ENCODE measurements around the gene ZNF316. TPM values are rescaled to one million over a fixed set of nuclear protein-coding genes. Genes with fewer than 3 reads are reported as not detected.
"Not testable (repeated sequence)": the region's sequence is repeated elsewhere in the genome, so short reads cannot be mapped to it uniquely, and the experiment has no call there.

ZNF316 gene
- total RNA-seq, 2 experiments from 2014 or later = 46.2 to 49.7 TPM

DNA sequence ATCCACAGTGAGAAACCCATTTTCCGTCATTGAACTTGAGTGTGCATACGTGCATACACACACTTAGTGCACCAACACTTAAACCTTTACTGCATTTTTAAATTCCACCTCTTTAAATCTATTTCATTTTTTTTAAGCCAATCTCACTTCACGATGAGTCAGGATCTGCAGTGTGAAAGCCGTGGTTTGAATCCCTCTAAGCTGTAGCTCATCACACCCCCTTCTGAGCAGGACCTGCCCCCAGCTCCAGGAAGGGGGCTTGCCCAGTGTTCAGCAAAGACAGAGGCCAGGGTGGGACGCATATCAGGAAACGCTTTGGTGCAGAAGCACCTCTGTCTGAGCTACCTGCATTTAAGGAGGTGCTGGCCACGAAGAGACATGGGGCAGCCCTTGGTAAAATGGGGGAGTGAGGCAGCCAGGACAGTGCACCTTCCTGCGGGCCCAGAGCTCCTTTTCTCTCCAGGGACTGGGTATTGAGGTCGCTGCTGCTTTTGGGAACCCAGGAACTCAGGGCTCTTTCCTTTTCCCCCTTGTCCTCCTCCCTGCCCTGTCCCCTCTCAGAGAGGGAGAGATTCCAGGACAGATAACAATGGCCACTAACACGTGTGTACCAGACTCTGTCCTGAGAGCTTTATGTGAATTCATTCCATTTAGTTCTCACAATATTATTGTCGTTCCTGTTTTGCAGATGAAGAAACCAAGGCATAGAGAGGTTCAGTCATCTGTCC is 21.7 kb downstream of the ZNF316 start:
- Histone ChIP-seq H3K27ac (ENCODE audit: low read depth in 1 of 2, low read length in 2 of 2) (no peak overlapping the region), H3K4me3 (ENCODE audit: low read length) (no peak overlapping the region), H3K27me3 (ENCODE audit: control insufficient read depth in 1 of 2, insufficient read depth in 2 of 2, low read length in 2 of 2) (no peaks in the 10 kb centered on the region), H3K4me1 (ENCODE audit: insufficient read depth, low read length) (peaks cover 3% of the 10 kb centered on the region), H3K36me3 (ENCODE audit: insufficient read depth, low read length) (peaks cover 11% of the 10 kb centered on the region), H3K9me3 (ENCODE audit: control insufficient read depth in 1 of 2, insufficient read depth in 1 of 2, low read length in 2 of 2) (peaks cover 0 to 4% of the 10 kb centered on the region in 2 experiments)
- H3K4me3 Mint-ChIP-seq = no peak overlapping the region
- DNase-seq (no peak), ATAC-seq (ENCODE audit: poor library complexity) (no peak)
- no peak for TF ChIP-seq CTCF (IDR thresholded peaks at IDR 0.05)
- peak overlapping the region; percentile 44 for H3K27ac Mint-ChIP-seq
- intact Hi-C loops (cut with DNase I, micrococcal nuclease) = no loop called here
- peaks cover 17% of the 10 kb centered on the region for H3K36me3 Mint-ChIP-seq (ENCODE audit: low read depth)
- no peaks in the 10 kb centered on the region for H3K9me3 Mint-ChIP-seq
- CTCF ChIA-PET = no interaction called here
- H3K27me3 Mint-ChIP-seq = no peaks in the 10 kb centered on the region
- H3K4me1 Mint-ChIP-seq (ENCODE audit: low read depth) = peaks cover 16% of the 10 kb centered on the region
- POLR2A ChIA-PET = no interaction called here

DNA sequence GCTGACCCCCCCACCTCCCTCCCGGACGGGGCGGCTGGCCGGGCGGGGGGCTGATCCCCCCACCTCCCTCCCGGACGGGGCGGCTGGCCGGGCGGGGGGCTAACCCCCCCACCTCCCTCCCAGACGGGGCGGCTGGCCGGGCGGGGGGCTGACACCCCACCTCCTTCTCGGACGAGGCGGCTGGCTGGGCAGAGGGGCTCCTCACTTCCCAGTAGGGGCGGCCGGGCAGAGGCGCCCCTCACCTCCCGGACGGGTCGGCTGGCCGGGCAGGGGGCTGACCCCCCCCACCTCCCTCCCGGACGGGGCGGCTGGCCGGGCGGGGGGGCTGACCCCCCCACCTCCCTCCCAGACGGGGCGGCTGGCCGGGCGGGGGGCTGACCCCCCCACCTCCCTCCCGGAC is 33.7 kb downstream of the ZNF316 start:
- H3K4me1 ChIP-seq (ENCODE audit: insufficient read depth, low read length); H3K27me3 ChIP-seq (ENCODE audit: control insufficient read depth in 1 of 2, insufficient read depth in 2 of 2, low read length in 2 of 2); ATAC-seq (ENCODE audit: poor library complexity); CTCF ChIA-PET; DNase-seq; POLR2A ChIA-PET; intact Hi-C loops (cut with DNase I, micrococcal nuclease); H3K27me3 Mint-ChIP-seq; H3K27ac ChIP-seq (ENCODE audit: low read depth in 1 of 2, low read length in 2 of 2); H3K4me3 Mint-ChIP-seq; H3K36me3 ChIP-seq (ENCODE audit: insufficient read depth, low read length); H3K4me1 Mint-ChIP-seq (ENCODE audit: low read depth); H3K4me3 ChIP-seq (ENCODE audit: low read length); H3K27ac Mint-ChIP-seq: not testable (repeated sequence)
- H3K36me3 Mint-ChIP-seq (ENCODE audit: low read depth) = peaks cover 70% of the 10 kb centered on the region
- peaks cover 14% of the 10 kb centered on the region for H3K9me3 Mint-ChIP-seq
- peaks cover 45 to 49% of the 10 kb centered on the region in 2 experiments for H3K9me3 ChIP-seq (ENCODE audit: control insufficient read depth in 1 of 2, insufficient read depth in 1 of 2, low read length in 2 of 2)

DNA sequence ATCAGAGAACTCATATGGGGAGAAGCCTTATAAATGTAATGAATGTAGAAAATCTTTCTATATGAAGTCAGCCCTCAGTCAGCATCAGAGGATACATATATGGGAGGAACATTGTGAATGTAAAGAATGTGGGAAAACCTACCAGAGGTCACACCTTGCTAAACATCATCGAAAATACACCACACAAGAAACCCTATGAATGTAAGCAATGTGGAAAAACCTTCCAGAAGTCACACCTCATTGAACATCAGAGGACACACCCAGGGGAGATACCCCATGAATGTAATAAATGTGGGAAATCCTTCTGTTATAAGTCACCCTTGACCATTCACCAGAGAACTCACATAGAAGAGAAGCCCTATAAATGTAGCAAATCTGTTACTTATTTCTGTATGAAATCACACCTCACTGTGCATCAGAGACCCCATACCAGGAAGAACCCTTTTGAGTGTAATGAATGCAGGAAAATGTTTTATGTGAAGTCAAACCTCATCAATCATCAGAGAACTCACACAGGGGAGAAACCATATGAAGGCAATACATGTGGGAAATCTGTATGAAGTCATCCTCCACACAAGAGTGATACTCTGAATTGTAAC is 38.8 kb downstream of the ZNF316 start:
- Histone ChIP-seq H3K4me3 (ENCODE audit: low read length) (no peak overlapping the region), H3K9me3 (ENCODE audit: control insufficient read depth in 1 of 2, insufficient read depth in 1 of 2, low read length in 2 of 2) (peaks cover 69 to 80% of the 10 kb centered on the region in 2 experiments), H3K27ac (ENCODE audit: low read depth in 1 of 2, low read length in 2 of 2) (no peak overlapping the region), H3K4me1 (ENCODE audit: insufficient read depth, low read length) (no peaks in the 10 kb centered on the region), H3K36me3 (ENCODE audit: insufficient read depth, low read length) (no peaks in the 10 kb centered on the region), H3K27me3 (ENCODE audit: control insufficient read depth in 1 of 2, insufficient read depth in 2 of 2, low read length in 2 of 2) (no peaks in the 10 kb centered on the region)
- TF ChIP-seq CTCF (IDR thresholded peaks at IDR 0.05) = no peak
- no peak for ATAC-seq (ENCODE audit: poor library complexity)
- no peak for DNase-seq
- Mint-ChIP-seq H3K36me3 (ENCODE audit: low read depth) (peaks cover 59% of the 10 kb centered on the region), H3K9me3 (peaks cover 23% of the 10 kb centered on the region), H3K4me1 (ENCODE audit: low read depth) (no peaks in the 10 kb centered on the region), H3K4me3 (no peak overlapping the region), H3K27me3 (no peaks in the 10 kb centered on the region), H3K27ac (no peak overlapping the region)
- ChIA-PET CTCF (no interaction called here), POLR2A (no interaction called here)
- intact Hi-C loops (cut with DNase I, micrococcal nuclease) = no loop called here

All from CD4-positive, alpha-beta T cell (primary cell).